Fibroblast of mammary gland (primary cell): ENCODE data around the gene TMEM170A.
"Not testable (repeated sequence)": the region's sequence is repeated elsewhere in the genome, so short reads cannot be mapped to it uniquely, and the experiment has no call there.

Source experiments
- DNase-seq: peaks from one replicate; pipeline ENCODE4 v3.0.0-alpha.2; 2010; ENCODE audit warnings: low read depth
- H3K4me3 ChIP-seq: 2 replicates; pipeline ENCODE4 v1.5.1; 2011; ENCODE audit warnings: low read depth, mild to moderate bottlenecking, low read length, moderate library complexity; ENCODE audit not compliant: control insufficient read depth
- TF ChIP-seq, protein P1 (sequence below): conservative IDR thresholded peaks from 2 replicates; pipeline ENCODE4 v1.5.1; 2011; ENCODE audit warnings: low read depth, low read length, inconsistent platforms; ENCODE audit not compliant: control insufficient read depth, insufficient read depth

The TMEM170A gene

DNA sequence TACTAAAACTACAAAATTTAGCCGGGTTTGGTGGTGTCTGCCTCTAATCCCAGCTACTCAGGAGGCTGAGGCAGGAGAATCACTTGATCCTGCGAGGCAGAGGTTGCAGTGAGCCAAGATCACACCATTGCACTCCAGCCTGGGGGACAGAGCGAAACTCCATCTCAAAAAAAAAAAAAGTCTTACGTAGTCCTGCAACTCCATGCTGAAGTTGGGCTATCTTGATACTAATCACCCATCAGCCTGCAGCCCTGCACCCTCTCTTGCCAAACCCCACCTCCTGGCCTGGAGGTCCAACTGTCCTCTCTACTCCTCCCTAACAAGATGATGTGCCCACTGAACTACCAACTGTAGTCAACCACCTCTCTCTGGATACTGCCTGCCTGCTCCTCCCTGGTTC is 4.8 kb downstream of the TMEM170A start:
- no peak overlapping the region for H3K4me3 ChIP-seq
- TF ChIP-seq, protein P1, sequence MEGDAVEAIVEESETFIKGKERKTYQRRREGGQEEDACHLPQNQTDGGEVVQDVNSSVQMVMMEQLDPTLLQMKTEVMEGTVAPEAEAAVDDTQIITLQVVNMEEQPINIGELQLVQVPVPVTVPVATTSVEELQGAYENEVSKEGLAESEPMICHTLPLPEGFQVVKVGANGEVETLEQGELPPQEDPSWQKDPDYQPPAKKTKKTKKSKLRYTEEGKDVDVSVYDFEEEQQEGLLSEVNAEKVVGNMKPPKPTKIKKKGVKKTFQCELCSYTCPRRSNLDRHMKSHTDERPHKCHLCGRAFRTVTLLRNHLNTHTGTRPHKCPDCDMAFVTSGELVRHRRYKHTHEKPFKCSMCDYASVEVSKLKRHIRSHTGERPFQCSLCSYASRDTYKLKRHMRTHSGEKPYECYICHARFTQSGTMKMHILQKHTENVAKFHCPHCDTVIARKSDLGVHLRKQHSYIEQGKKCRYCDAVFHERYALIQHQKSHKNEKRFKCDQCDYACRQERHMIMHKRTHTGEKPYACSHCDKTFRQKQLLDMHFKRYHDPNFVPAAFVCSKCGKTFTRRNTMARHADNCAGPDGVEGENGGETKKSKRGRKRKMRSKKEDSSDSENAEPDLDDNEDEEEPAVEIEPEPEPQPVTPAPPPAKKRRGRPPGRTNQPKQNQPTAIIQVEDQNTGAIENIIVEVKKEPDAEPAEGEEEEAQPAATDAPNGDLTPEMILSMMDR: no peak
- no peak for DNase-seq

DNA sequence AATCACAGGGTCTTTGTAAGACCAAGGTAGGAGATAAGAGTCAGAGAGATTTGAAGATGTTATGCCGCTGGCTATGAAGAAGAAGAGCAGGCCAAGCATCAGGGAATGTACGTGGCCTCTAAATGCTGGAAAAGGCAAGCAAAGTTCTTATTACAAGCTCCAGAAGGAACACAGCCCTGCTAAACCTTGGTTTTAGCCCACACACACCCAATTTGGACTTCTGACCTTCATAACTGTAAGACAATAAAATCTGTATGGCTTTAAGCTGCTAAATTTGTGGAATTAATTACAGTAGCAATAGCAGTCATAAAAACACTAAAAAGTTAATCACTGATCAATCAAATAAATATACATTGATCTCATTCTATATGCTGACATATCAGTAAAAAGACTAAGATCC is 6.0 kb downstream of the TMEM170A start:
- no peak overlapping the region for H3K4me3 ChIP-seq
- no peak for DNase-seq
- TF ChIP-seq, protein P1: no peak

DNA sequence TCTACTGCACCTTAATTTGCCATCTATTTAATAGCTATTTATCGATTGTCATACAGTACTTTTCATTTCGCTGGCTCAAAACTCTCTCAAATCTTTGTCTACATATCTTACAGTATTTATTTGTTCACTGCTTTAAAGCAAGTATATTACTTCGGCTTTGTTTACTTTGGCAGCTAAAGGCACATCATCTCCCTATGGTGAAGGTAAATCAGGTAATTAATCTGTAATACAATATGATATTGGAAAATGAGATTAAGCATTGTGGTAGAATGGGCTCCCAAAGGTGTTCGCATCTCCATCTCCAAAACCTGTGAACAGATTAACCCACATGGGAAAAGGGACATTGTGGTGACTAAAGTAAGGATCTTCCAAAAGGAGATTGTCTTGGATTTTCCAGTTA is 6.5 kb downstream of the TMEM170A start:
- TF ChIP-seq, protein P1: no peak
- DNase-seq: no peak
- H3K4me3 ChIP-seq: no peak overlapping the region

DNA sequence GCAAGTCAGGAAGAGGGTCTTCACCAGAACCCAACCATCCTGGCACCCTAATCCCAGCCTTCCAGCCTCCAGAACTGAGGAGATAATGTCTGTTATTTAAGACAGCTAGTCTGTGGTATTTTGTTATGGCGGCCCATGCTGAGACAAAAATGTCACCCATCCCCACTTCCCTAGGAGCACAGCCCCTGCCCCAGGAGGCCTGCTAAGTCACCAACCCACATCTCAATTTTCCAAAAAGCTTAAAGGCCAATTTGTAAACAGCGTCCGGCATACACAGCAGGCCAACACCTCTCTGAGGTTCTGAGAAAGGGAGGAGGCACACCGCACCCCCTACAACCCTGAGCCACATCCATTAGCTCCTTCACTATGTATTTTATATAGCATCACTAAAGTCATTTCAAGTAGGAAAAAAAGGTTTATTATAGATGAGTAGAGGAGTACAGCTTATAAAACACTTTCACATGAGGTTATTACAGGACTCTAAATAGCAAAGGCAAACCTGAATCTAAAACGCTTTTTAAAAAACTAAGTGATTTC is 6.9 kb downstream of the TMEM170A start:
- TF ChIP-seq, protein P1: no peak
- no peak overlapping the region for H3K4me3 ChIP-seq
- DNase-seq: no peak

DNA sequence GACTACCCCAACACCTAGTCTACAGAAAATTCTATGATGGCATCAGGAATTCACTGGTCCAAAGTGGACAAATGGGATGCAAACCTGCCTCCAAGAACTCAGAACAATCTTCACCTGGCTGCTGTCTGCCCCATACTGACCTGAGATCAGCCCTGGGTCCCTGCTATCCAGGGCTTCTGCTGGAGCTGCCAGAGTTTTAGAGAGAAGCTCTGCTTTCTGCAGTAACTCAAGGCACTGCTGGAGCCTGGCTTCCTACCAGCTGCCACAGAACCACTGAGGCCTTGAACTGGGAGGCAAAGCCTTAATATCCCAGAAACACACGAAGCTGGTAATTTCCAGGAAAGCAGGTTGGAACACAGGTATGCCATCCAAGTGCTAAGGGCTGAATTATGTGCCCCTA is 7.5 kb downstream of the TMEM170A start:
- TF ChIP-seq, protein P1: no peak
- DNase-seq: no peak
- no peak overlapping the region for H3K4me3 ChIP-seq

DNA sequence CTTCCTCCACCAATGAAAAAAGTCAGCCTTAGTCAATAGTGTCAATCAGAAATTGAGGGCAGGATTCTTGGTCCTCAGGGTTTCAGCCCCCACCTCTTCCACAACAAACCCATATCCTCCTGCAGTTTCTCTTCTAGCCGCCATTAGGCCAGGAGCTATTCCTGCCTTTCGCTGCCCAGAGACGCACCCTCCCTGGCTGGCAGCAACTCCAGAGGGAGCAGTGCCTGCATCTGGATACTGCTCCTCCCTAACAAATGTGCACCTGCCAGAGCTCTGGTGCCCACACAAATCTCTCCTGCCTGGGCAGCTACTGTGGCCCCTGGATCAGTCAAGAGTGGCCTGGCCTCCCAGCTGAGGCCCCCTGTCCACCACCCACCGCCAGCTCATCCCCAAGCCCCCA is 8.0 kb downstream of the TMEM170A start:
- not testable (repeated sequence) for H3K4me3 ChIP-seq, DNase-seq

DNA sequence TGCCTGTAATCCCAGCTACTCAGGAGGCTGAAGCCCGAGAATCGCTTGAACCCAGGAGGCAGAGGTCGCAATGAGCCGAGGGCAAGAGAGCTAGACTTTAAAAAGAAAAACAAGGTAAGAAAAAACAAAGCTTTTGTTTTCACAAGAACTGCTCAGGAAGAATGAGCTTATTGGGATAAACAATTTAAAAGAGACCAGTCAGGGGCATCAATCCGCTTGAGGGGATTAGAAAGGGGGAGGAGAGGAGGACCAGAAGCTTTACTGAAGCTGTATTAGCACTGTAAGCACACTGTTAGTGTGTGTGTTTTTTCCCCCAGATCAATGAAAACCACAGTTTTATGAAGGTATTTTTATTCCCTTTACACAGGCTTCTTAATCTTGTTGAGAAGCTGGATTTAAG is 8.8 kb downstream of the TMEM170A start:
- TF ChIP-seq, protein P1: no peak
- DNase-seq: no peak
- H3K4me3 ChIP-seq: no peak overlapping the region
